Colonic mucosa (tissue), 4 donors: ENCODE results near the gene C14orf93. TPM values are rescaled to one million over a fixed set of nuclear protein-coding genes. Genes with fewer than 3 reads are reported as not detected.

Source experiments
- DNase-seq: peaks from one replicate; pipeline ENCODE4 v3.0.0-alpha.2; 2020
- H3K27ac ChIP-seq: fragments of 200-600 bp; one replicate; pipeline ENCODE4 v1.8.0; 2021
- H3K27me3 ChIP-seq: fragments of 200-600 bp; one replicate; pipeline ENCODE4 v1.8.0; 2021
- H3K36me3 ChIP-seq: fragments of 200-600 bp; one replicate; pipeline ENCODE4 v1.8.0; 2021
- H3K4me1 ChIP-seq: fragments of 200-600 bp; one replicate; pipeline ENCODE4 v1.8.0; 2021; ENCODE audit warnings: mild to moderate bottlenecking
- H3K4me3 ChIP-seq: fragments of 200-600 bp; one replicate; pipeline ENCODE4 v1.8.0; 2021
- H3K9ac ChIP-seq, 2 donors: one replicate each; pipeline ENCODE4 v1.7.0; 2013; ENCODE audit warnings: control low read depth in 2 of 2, low read depth in 2 of 2, low read length in 2 of 2
- H3K9me3 ChIP-seq: fragments of 200-600 bp; one replicate; pipeline ENCODE4 v1.8.0; 2021
- intact Hi-C: fragments of 100-400 bp; cut with DNase I; formaldehyde crosslinking; loops from one replicate; pipeline ENCODE4 v1.14.1; 2022
- total RNA-seq, 2 donors: library from RNA; stranded (reverse); fragmentation: NEBNext Ultra II Directional in 1 of 2; extraction: Animal tissue kit (Norgen Biotek cat#: 25700) in 1 of 2; gene quantifications; one replicate each; pipeline ENCODE4 v1.2.1, GENCODE V29; 2021
- TF ChIP-seq, protein P1 (sequence below): fragments of 200-600 bp; IDR thresholded peaks from one replicate; pipeline ENCODE4 v1.8.0; 2022; ENCODE audit warnings: antibody characterized with exemption, mild to moderate bottlenecking
- donor health status: healthy.
- donor health status: DM: no; HTN: no; CAD: no.
- donor health status: DM: no; HTN: no; CAD: no.

Gene C14orf93
- total RNA-seq, 2 donors from 2014 or later: 8.8 to 14.5 TPM

DNA sequence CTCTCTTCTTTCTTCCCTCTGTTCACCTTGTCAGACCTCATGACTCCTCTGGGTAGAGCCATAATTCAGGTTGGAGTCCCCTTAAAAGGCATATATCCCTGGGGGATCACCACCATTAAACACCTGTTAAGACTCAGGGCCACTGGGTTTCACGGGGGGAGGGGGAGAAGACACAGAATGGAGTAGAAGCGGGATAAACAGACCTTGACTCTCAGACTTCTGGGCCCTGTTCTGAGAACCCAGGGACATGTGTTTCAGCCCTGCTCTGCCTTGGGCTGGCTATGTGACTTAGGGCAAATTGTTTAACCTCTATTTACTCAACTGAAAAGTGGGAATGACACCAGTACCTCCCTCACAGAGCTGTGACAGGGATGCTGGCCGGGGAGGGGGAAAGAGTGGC, 42.7 kb upstream of the C14orf93 start:
- H3K27me3 ChIP-seq: no peaks in the 10 kb centered on the region
- H3K4me1 ChIP-seq: peaks cover 5% of the 10 kb centered on the region
- TF ChIP-seq, protein P1, sequence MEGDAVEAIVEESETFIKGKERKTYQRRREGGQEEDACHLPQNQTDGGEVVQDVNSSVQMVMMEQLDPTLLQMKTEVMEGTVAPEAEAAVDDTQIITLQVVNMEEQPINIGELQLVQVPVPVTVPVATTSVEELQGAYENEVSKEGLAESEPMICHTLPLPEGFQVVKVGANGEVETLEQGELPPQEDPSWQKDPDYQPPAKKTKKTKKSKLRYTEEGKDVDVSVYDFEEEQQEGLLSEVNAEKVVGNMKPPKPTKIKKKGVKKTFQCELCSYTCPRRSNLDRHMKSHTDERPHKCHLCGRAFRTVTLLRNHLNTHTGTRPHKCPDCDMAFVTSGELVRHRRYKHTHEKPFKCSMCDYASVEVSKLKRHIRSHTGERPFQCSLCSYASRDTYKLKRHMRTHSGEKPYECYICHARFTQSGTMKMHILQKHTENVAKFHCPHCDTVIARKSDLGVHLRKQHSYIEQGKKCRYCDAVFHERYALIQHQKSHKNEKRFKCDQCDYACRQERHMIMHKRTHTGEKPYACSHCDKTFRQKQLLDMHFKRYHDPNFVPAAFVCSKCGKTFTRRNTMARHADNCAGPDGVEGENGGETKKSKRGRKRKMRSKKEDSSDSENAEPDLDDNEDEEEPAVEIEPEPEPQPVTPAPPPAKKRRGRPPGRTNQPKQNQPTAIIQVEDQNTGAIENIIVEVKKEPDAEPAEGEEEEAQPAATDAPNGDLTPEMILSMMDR: no peak
- H3K9ac ChIP-seq: no peak overlapping the region
- no peaks in the 10 kb centered on the region for H3K9me3 ChIP-seq
- H3K4me3 ChIP-seq: no peak overlapping the region
- no peak for DNase-seq
- H3K36me3 ChIP-seq: no peaks in the 10 kb centered on the region
- intact Hi-C loops: no loop called here
- H3K27ac ChIP-seq: no peak overlapping the region

DNA sequence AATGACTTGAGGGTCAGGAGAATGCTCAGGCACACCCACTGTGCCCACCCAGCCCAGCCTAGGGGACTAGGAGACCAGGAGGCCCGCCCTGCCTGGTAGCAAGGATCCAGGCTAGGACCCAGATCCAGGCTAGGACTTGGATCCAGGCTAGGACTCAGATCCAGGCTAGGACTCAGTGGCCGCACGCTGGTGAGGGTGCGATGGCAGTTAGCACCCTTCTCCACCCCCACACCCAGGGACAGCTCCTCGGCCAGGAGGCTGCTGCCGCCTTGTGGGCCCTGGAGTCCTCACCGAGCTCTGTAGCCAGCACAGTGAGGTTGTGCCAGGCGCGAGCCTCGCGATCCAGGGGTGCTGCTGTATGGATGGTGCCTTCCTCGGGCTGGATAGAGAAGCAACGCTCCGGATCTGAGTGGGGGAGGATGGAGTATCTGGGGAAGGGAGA, 42.3 kb upstream of the C14orf93 start:
- Histone ChIP-seq H3K36me3 (no peaks in the 10 kb centered on the region), H3K4me3 (no peak overlapping the region), H3K4me1 (peaks cover 5% of the 10 kb centered on the region), H3K27ac (no peak overlapping the region), H3K27me3 (no peaks in the 10 kb centered on the region), H3K9me3 (no peaks in the 10 kb centered on the region), H3K9ac (no peak overlapping the region)
- intact Hi-C loops: no loop called here
- TF ChIP-seq, protein P1: no peak
- DNase-seq: no peak

DNA sequence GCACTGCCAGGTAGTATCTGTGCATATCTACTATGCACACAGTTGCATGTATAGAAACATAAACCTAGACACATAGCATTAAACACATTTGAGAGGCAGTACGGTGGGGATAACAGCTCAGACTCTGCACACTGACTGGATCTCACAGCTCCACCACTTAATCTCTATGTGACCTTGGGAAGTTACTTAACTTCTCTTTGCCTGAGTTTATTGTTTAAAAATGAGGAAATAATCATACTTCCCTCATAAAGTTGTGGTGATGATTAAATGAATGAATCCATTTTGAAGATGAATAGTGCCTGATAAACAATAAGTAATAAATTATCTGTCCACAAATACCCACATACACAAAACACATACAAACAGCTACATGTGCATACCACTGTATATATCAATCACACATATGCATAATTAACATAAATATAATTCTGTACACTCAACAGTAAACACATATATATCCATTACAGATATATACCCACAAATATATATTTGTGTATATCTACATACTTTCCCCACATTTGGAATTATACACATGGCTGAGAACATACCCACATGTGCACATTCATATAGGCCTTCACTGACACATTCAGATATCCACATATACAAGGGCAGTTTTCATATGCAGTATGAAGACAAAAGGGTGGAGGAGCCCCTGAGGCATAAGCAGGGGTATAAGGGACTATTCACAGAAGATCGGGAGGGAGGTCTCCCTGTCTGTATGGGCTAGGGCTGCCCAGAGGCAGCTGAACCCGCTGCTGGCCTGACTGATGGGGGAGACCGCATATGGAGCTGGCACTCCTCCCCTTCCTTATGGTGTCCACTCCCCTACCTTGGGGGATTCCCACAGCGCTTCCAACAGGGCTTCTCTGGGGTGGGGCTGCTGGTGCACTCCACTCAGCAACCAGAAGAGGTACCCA, 41.5 kb upstream of the C14orf93 start:
- no peak for DNase-seq

DNA sequence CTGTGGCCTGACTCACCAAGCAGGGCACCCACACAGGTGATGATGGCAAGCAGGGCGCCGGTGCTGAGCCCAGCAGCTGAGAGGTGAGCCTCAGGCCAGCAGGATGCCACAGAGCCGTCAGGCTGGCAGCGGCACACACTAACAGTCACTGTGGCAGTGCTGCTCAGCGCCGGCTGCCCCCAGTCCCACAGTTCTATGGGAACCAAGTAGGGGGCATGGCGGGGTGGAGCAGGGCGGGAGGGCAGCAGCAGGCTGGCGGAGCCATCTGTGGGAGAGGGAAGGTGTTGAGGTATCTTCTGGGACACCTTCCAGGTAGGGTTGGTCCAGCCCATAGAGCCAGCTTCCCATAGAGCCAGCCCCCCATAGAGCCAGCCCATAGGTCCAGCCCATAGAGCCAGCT, 39.1 kb upstream of the C14orf93 start:
- intact Hi-C loops: no loop called here

More for the DNA sequence above, 41.5 kb upstream of the C14orf93 start:
- Histone ChIP-seq H3K9me3 (no peaks in the 10 kb centered on the region), H3K36me3 (no peaks in the 10 kb centered on the region), H3K4me1 (peaks cover under 1% of the 10 kb centered on the region), H3K27ac (no peak overlapping the region), H3K4me3 (no peak overlapping the region), H3K27me3 (no peaks in the 10 kb centered on the region), H3K9ac (no peak overlapping the region)
- intact Hi-C loops: no loop called here
- TF ChIP-seq, protein P1: no peak

DNA sequence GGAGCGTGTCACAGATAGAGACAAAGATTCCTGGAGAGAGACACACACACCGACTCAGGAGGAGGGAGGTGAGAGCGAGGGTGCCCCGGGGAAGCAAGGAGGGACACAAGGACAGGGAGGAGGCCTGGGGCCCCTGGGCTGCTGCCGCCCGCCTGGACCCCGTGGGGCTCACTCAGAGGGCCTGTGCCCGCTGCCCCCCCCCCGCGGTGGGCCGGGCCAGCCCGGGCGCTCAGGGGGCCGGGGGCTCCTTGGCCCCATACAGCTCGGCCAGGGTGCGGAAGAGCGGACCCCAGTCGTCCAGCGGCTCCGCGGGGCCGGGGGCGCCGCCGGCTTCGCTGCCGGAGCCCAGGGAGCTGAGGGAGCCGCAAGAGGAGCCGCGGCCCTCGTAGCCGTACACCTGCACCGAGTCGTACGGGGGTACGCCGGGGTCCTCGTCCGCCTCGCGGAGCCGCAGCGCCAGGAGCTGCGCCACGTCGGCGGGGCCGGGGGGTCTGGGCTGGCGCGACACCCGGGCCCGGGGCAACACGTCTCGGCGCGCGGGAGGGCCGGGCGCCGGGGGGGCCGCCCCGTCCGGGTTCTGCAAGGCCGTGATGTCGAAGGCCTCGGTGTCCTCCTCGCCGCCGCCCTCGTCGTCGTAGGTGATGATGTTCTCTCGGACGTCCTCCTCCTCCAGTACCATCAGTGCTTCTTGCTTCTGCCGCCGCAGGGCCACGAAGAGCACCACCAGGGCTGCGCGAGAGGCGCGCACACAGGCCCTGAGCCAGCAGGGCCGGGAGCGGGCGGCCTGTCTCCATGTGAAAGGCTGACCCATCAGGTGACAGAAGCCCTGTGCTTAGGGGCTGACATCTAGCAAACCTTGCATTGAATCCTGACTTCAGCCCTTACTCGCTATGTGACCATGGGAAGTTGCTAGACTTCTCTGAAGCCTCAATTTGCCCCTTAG, 38.1 kb upstream of the C14orf93 start:
- intact Hi-C loops: no loop called here
- TF ChIP-seq, protein P1: no peak
- no peak for DNase-seq
- no peak overlapping the region for H3K27ac ChIP-seq
- no peaks in the 10 kb centered on the region for H3K4me1 ChIP-seq
- no peaks in the 10 kb centered on the region for H3K27me3 ChIP-seq
- no peaks in the 10 kb centered on the region for H3K9me3 ChIP-seq
- no peaks in the 10 kb centered on the region for H3K36me3 ChIP-seq
- no peak overlapping the region for H3K9ac ChIP-seq
- no peak overlapping the region for H3K4me3 ChIP-seq

More for the DNA sequence above, 39.1 kb upstream of the C14orf93 start:
- Histone ChIP-seq H3K4me1 (no peaks in the 10 kb centered on the region), H3K36me3 (no peaks in the 10 kb centered on the region), H3K27ac (no peak overlapping the region), H3K9ac (no peak overlapping the region), H3K4me3 (no peak overlapping the region), H3K9me3 (no peaks in the 10 kb centered on the region), H3K27me3 (no peaks in the 10 kb centered on the region)
- TF ChIP-seq, protein P1: no peak
- no peak for DNase-seq
